IgD-negative memory B cell (primary cell): ENCODE results near the gene LRTM2. TPM values are rescaled to one million over a fixed set of nuclear protein-coding genes. Genes with fewer than 3 reads are reported as not detected.

Experiments
- H3K27ac Mint-ChIP-seq, 3 donors: one replicate each; pipeline ENCODE4 v1.8.0; 2020 to 2022; ENCODE audit warnings: mild to moderate bottlenecking in 3 of 3, mixed read lengths in 3 of 3, moderate library complexity in 1 of 3
- H3K27me3 Mint-ChIP-seq: one replicate; pipeline ENCODE4 v1.8.0; 2021; ENCODE audit warnings: mixed read lengths
- H3K36me3 Mint-ChIP-seq: one replicate; pipeline ENCODE4 v1.8.0; 2020; ENCODE audit warnings: mild to moderate bottlenecking, mixed read lengths
- H3K4me1 Mint-ChIP-seq, 3 donors: one replicate each; pipeline ENCODE4 v1.8.0; 2020 to 2022; ENCODE audit warnings: mixed read lengths in 3 of 3, mild to moderate bottlenecking in 1 of 3
- H3K4me3 Mint-ChIP-seq, 4 donors: one replicate each; pipeline ENCODE4 v1.8.0; 2020 to 2022; ENCODE audit warnings: mild to moderate bottlenecking in 4 of 4, mixed read lengths in 4 of 4, moderate library complexity in 3 of 4
- H3K9me3 Mint-ChIP-seq, 3 donors: one replicate each; pipeline ENCODE4 v1.8.0; 2020 to 2021; ENCODE audit warnings: mixed read lengths in 3 of 3, mild to moderate bottlenecking in 1 of 3
- polyA plus RNA-seq: library from polyadenylated mRNA; unstranded; fragments of 300-500 nt; fragmentation: Illumina TruSeq; gene quantifications from one replicate; pipeline ENCODE4 v1.2.3, GENCODE V29; 2021

Gene LRTM2
- polyA plus RNA-seq, 1 donor from 2014 or later: not detected

- Mint-ChIP-seq H3K36me3 (no peaks in the 10 kb centered on the region), H3K4me1 (peaks cover 4 to 13% (median 9%) of the 10 kb centered on the region in 3 donors), H3K27me3 (peaks cover 18% of the 10 kb centered on the region), H3K27ac (no peak overlapping the region), H3K4me3 (peak overlapping the region in 1 of 4 donors; percentile 54), H3K9me3 (peaks cover 0 to 2% (median 0%) of the 10 kb centered on the region in 3 donors)
These were observed 16.6 kb downstream of the LRTM2 start for GRCh38 chr12:1836854-1837421.

GRCh38 chr12:1837541-1838204, 17.3 kb downstream of the LRTM2 start:
- Mint-ChIP-seq H3K27ac (no peak overlapping the region), H3K9me3 (peaks cover 0 to 2% (median 0%) of the 10 kb centered on the region in 3 donors), H3K4me1 (peaks cover 5 to 16% (median 11%) of the 10 kb centered on the region in 3 donors), H3K4me3 (no peak overlapping the region), H3K27me3 (peaks cover 16% of the 10 kb centered on the region), H3K36me3 (no peaks in the 10 kb centered on the region)

- Mint-ChIP-seq H3K4me1 (peaks cover 5 to 16% (median 14%) of the 10 kb centered on the region in 3 donors), H3K9me3 (peaks cover 0 to under 1% (median 0%) of the 10 kb centered on the region in 3 donors), H3K36me3 (no peaks in the 10 kb centered on the region), H3K4me3 (no peak overlapping the region), H3K27me3 (peaks cover 13% of the 10 kb centered on the region), H3K27ac (no peak overlapping the region)
These were observed 18.0 kb downstream of the LRTM2 start for GRCh38 chr12:1838205-1838993.

- H3K4me1 Mint-ChIP-seq: peaks cover 5 to 16% (median 14%) of the 10 kb centered on the region in 3 donors
- no peak overlapping the region for H3K27ac Mint-ChIP-seq
- H3K4me3 Mint-ChIP-seq: no peak overlapping the region
- no peaks in the 10 kb centered on the region for H3K9me3 Mint-ChIP-seq
- no peaks in the 10 kb centered on the region for H3K36me3 Mint-ChIP-seq
- peaks cover 13% of the 10 kb centered on the region for H3K27me3 Mint-ChIP-seq
These were observed 18.6 kb downstream of the LRTM2 start for GRCh38 chr12:1838994-1839365.

- Mint-ChIP-seq H3K4me3 (no peak overlapping the region), H3K27ac (peak overlapping the region in 1 of 3 donors; percentile 58), H3K36me3 (no peaks in the 10 kb centered on the region), H3K27me3 (peaks cover 13% of the 10 kb centered on the region), H3K9me3 (no peaks in the 10 kb centered on the region), H3K4me1 (peaks cover 9 to 16% (median 14%) of the 10 kb centered on the region in 3 donors)
These were observed 19.1 kb downstream of the LRTM2 start for GRCh38 chr12:1839464-1839863.

GRCh38 chr12:1839956-1840951, 19.9 kb downstream of the LRTM2 start:
- no peaks in the 10 kb centered on the region for H3K36me3 Mint-ChIP-seq
- no peaks in the 10 kb centered on the region for H3K9me3 Mint-ChIP-seq
- H3K27ac Mint-ChIP-seq: peak overlapping the region in 1 of 3 donors; percentile 71
- H3K4me1 Mint-ChIP-seq: peaks cover 12 to 16% (median 13%) of the 10 kb centered on the region in 3 donors
- H3K4me3 Mint-ChIP-seq: peak overlapping the region in 1 of 4 donors; percentile 20
- H3K27me3 Mint-ChIP-seq: peaks cover 15% of the 10 kb centered on the region

- Mint-ChIP-seq H3K27ac (no peak overlapping the region), H3K9me3 (no peaks in the 10 kb centered on the region), H3K4me3 (no peak overlapping the region), H3K27me3 (peaks cover 15% of the 10 kb centered on the region), H3K4me1 (peaks cover 12 to 16% (median 13%) of the 10 kb centered on the region in 3 donors), H3K36me3 (no peaks in the 10 kb centered on the region)
These were observed 20.6 kb downstream of the LRTM2 start for GRCh38 chr12:1840981-1841425.

GRCh38 chr12:1841586-1842182, 21.3 kb downstream of the LRTM2 start:
- no peaks in the 10 kb centered on the region for H3K36me3 Mint-ChIP-seq
- peaks cover 12 to 16% (median 13%) of the 10 kb centered on the region in 3 donors for H3K4me1 Mint-ChIP-seq
- no peaks in the 10 kb centered on the region for H3K9me3 Mint-ChIP-seq
- H3K27me3 Mint-ChIP-seq: peaks cover 15% of the 10 kb centered on the region
- H3K27ac Mint-ChIP-seq: peak overlapping the region in 1 of 3 donors; percentile 31
- peak overlapping the region in 1 of 4 donors; percentile 27 for H3K4me3 Mint-ChIP-seq

- H3K9me3 Mint-ChIP-seq: no peaks in the 10 kb centered on the region
- peaks cover 12 to 16% (median 13%) of the 10 kb centered on the region in 3 donors for H3K4me1 Mint-ChIP-seq
- H3K27ac Mint-ChIP-seq: peak overlapping the region in 1 of 3 donors; percentile 31
These were observed 22.0 kb downstream of the LRTM2 start for GRCh38 chr12:1842183-1842904.

GRCh38 chr12:1842905-1843640, 22.7 kb downstream of the LRTM2 start:
- Mint-ChIP-seq H3K9me3 (no peaks in the 10 kb centered on the region), H3K4me3 (peak overlapping the region in 1 of 4 donors; percentile 49), H3K4me1 (peaks cover 12 to 16% (median 13%) of the 10 kb centered on the region in 3 donors), H3K36me3 (no peaks in the 10 kb centered on the region), H3K27me3 (peaks cover 15% of the 10 kb centered on the region), H3K27ac (no peak overlapping the region)

More at GRCh38 chr12:1842183-1842904, 22.0 kb downstream of the LRTM2 start:
- peaks cover 15% of the 10 kb centered on the region for H3K27me3 Mint-ChIP-seq
- H3K4me3 Mint-ChIP-seq: peak overlapping the region in 2 of 4 donors; percentile 41 to 55
- H3K36me3 Mint-ChIP-seq: no peaks in the 10 kb centered on the region

- Mint-ChIP-seq H3K27ac (no peak overlapping the region), H3K9me3 (no peaks in the 10 kb centered on the region), H3K27me3 (peaks cover 15% of the 10 kb centered on the region), H3K4me3 (no peak overlapping the region), H3K36me3 (no peaks in the 10 kb centered on the region), H3K4me1 (peaks cover 12 to 16% (median 13%) of the 10 kb centered on the region in 3 donors)
These were observed 23.3 kb downstream of the LRTM2 start for GRCh38 chr12:1843641-1844005.

- H3K4me1 Mint-ChIP-seq: peaks cover 12 to 16% (median 13%) of the 10 kb centered on the region in 3 donors
- peak overlapping the region in 1 of 3 donors; percentile 77 for H3K27ac Mint-ChIP-seq
- H3K9me3 Mint-ChIP-seq: no peaks in the 10 kb centered on the region
- no peak overlapping the region for H3K4me3 Mint-ChIP-seq
- H3K27me3 Mint-ChIP-seq: peaks cover 15% of the 10 kb centered on the region
- H3K36me3 Mint-ChIP-seq: no peaks in the 10 kb centered on the region
These were observed 23.9 kb downstream of the LRTM2 start for GRCh38 chr12:1844223-1844622.
